ENCODE data around the gene MDC1.
"Not testable (repeated sequence)": the region's sequence is repeated elsewhere in the genome, so short reads cannot be mapped to it uniquely, and the experiment has no call there.

DNA sequence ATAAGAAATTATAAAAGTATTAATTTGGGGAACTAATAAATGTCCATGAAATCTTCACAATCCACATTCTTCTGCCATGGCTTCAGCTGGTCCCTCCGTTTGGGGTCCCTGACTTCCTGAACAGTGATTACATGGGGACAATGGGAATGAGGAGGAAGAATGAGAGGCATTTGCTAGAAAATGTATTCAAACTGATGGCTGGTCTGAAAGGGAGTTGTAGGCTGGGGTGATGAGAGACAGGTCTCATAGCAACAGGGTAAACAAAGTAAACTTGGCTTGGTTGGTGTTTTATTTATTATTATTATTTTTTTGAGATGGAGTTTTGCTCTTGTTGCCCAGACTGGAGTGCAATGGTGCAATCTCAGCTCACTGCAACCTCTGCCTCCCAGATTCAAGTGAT is 48.4 kb upstream of the MDC1 start:
- TF ChIP-seq, protein P1, sequence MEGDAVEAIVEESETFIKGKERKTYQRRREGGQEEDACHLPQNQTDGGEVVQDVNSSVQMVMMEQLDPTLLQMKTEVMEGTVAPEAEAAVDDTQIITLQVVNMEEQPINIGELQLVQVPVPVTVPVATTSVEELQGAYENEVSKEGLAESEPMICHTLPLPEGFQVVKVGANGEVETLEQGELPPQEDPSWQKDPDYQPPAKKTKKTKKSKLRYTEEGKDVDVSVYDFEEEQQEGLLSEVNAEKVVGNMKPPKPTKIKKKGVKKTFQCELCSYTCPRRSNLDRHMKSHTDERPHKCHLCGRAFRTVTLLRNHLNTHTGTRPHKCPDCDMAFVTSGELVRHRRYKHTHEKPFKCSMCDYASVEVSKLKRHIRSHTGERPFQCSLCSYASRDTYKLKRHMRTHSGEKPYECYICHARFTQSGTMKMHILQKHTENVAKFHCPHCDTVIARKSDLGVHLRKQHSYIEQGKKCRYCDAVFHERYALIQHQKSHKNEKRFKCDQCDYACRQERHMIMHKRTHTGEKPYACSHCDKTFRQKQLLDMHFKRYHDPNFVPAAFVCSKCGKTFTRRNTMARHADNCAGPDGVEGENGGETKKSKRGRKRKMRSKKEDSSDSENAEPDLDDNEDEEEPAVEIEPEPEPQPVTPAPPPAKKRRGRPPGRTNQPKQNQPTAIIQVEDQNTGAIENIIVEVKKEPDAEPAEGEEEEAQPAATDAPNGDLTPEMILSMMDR (IDR thresholded peaks at IDR 0.05 in 2 of 3, conservative IDR thresholded peaks at IDR 0.05 in 1 of 3; ENCODE audit: borderline replicate concordance in 1 of 3, insufficient read depth in 1 of 3, low read depth in 2 of 3, low read length in 2 of 3) = not testable (repeated sequence)
- TF ChIP-seq POLR2A (IDR thresholded peaks at IDR 0.05; ENCODE audit: borderline replicate concordance, extremely low read depth, insufficient read depth, insufficient read length); FOSL1 (IDR thresholded peaks at IDR 0.05; ENCODE audit: low read depth); SP1 (IDR thresholded peaks at IDR 0.05; ENCODE audit: low read depth); JUND (IDR thresholded peaks at IDR 0.05); ZNF274 (IDR thresholded peaks at IDR 0.05; ENCODE audit: low read depth, low read length); CEBPB (IDR thresholded peaks at IDR 0.05; ENCODE audit: low read depth); YY1 (IDR thresholded peaks at IDR 0.05; ENCODE audit: extremely low read depth, insufficient replicate concordance, low read depth, low read length): not testable (repeated sequence)
- TF ChIP-seq, protein P2, sequence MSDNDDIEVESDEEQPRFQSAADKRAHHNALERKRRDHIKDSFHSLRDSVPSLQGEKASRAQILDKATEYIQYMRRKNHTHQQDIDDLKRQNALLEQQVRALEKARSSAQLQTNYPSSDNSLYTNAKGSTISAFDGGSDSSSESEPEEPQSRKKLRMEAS (IDR thresholded peaks at IDR 0.05) = not testable (repeated sequence)
- TF ChIP-seq, protein P3, sequence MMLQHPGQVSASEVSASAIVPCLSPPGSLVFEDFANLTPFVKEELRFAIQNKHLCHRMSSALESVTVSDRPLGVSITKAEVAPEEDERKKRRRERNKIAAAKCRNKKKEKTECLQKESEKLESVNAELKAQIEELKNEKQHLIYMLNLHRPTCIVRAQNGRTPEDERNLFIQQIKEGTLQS (IDR thresholded peaks at IDR 0.05) = not testable (repeated sequence)
- TF ChIP-seq, protein P4, sequence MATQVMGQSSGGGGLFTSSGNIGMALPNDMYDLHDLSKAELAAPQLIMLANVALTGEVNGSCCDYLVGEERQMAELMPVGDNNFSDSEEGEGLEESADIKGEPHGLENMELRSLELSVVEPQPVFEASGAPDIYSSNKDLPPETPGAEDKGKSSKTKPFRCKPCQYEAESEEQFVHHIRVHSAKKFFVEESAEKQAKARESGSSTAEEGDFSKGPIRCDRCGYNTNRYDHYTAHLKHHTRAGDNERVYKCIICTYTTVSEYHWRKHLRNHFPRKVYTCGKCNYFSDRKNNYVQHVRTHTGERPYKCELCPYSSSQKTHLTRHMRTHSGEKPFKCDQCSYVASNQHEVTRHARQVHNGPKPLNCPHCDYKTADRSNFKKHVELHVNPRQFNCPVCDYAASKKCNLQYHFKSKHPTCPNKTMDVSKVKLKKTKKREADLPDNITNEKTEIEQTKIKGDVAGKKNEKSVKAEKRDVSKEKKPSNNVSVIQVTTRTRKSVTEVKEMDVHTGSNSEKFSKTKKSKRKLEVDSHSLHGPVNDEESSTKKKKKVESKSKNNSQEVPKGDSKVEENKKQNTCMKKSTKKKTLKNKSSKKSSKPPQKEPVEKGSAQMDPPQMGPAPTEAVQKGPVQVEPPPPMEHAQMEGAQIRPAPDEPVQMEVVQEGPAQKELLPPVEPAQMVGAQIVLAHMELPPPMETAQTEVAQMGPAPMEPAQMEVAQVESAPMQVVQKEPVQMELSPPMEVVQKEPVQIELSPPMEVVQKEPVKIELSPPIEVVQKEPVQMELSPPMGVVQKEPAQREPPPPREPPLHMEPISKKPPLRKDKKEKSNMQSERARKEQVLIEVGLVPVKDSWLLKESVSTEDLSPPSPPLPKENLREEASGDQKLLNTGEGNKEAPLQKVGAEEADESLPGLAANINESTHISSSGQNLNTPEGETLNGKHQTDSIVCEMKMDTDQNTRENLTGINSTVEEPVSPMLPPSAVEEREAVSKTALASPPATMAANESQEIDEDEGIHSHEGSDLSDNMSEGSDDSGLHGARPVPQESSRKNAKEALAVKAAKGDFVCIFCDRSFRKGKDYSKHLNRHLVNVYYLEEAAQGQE (IDR thresholded peaks at IDR 0.05; ENCODE audit: low read depth) = not testable (repeated sequence)
